Gastrocnemius medialis (tissue), 4 donors: ENCODE results near the gene ARRDC2.

Experiments
- CTCF ChIP-seq, 5 experiments: fragments of 450-650 bp in 3 of 5; fragments of 200-600 bp in 2 of 5; sonication (generic) in 2 of 5; IDR thresholded peaks in 4 of 5; conservative IDR thresholded peaks in 1 of 5; 1 replicate in 4 of 5; 2 replicates in 1 of 5; pipeline ENCODE4 v1.5.1; 2016 to 2019; ENCODE audit warnings: antibody characterized with exemption in 5 of 5, mild to moderate bottlenecking in 3 of 5, moderate library complexity in 3 of 5
- POLR2A ChIP-seq, 2 donors: fragments of 450-650 bp; IDR thresholded peaks; one replicate each; pipeline ENCODE4 v1.6.1; 2017; ENCODE audit warnings: antibody characterized with exemption in 2 of 2, mild to moderate bottlenecking in 2 of 2, moderate library complexity in 2 of 2

- TF ChIP-seq POLR2A (IDR thresholded peaks at IDR 0.05) (no peak), CTCF (IDR thresholded peaks at IDR 0.05 in 4 of 5, conservative IDR thresholded peaks at IDR 0.05 in 1 of 5) (no peak)
Measured at GRCh38 chr19:18060472-18060871, 52.5 kb downstream of the ARRDC2 start.
